H1 (cell line): ENCODE measurements around the gene ANO2.

ENCODE experiments used
- CEBPB ChIP-seq: IDR thresholded peaks from 2 replicates; pipeline ENCODE4 v1.6.1; 2012; ENCODE audit warnings: low read depth, low read length
- EZH2 ChIP-seq: fragments of 200-600 bp; sonication (generic); IDR thresholded peaks from 2 replicates; pipeline ENCODE4 v1.7.1; 2012; ENCODE audit warnings: low read depth, mild to moderate bottlenecking, moderate library complexity, low read length, inconsistent platforms; ENCODE audit not compliant: severe bottlenecking
- JUN ChIP-seq: IDR thresholded peaks from 2 replicates; pipeline ENCODE4 v1.6.1; 2011; ENCODE audit warnings: low read depth, mild to moderate bottlenecking, improper control_type of control experiment, low read length
- POLR2A ChIP-seq, 2 experiments: IDR thresholded peaks; 1 replicate in 1 of 2; 2 replicates in 1 of 2; pipeline ENCODE4 v1.6.1; 2011; ENCODE audit warnings: low read depth in 2 of 2, low read length in 2 of 2, mild to moderate bottlenecking in 2 of 2; ENCODE audit errors: control extremely low read depth in 1 of 2
- POLR2AphosphoS5 ChIP-seq: IDR thresholded peaks from 2 replicates; pipeline ENCODE4 v1.6.1; 2011; ENCODE audit warnings: low read depth, low read length
- SRF ChIP-seq: IDR thresholded peaks from 2 replicates; pipeline ENCODE4 v1.6.1; 2011; ENCODE audit warnings: mild to moderate bottlenecking, low read depth, low read length, moderate library complexity
- YY1 ChIP-seq: IDR thresholded peaks from 2 replicates; pipeline ENCODE4 v1.6.1; 2011; ENCODE audit warnings: low read depth, mild to moderate bottlenecking, low read length
- TF ChIP-seq, protein P1 (sequence below), 3 experiments: IDR thresholded peaks; 1 replicate in 2 of 3; 2 replicates in 1 of 3; pipeline versions ENCODE4 v1.5.1 to v1.6.1; 2011; ENCODE audit warnings: low read length in 3 of 3, mild to moderate bottlenecking in 3 of 3, inconsistent platforms in 2 of 3, low read depth in 1 of 3, moderate library complexity in 1 of 3; ENCODE audit not compliant: insufficient read depth in 1 of 3; ENCODE audit errors: control extremely low read depth in 1 of 3

DNA sequence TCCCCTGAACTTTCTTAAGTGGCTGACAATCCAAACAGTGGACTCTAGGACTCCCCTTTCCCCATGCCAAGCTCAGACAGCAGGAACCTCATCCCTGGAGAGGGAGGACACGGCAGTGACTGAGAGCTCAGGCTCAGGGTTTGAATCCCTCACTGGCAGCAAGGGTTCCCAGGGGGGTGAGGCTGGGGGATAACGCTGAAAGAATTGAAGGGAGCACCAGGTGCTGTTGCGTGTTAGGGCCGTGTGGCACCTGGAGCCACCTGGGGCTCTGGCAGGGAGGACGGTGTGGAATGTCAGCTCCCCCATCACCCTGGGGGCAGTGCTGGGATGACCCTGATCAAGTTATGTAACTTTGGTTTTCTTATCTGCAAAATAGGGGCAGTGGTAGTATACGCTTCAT, 40.1 kb downstream of the ANO2 start:
- TF ChIP-seq, protein P1, sequence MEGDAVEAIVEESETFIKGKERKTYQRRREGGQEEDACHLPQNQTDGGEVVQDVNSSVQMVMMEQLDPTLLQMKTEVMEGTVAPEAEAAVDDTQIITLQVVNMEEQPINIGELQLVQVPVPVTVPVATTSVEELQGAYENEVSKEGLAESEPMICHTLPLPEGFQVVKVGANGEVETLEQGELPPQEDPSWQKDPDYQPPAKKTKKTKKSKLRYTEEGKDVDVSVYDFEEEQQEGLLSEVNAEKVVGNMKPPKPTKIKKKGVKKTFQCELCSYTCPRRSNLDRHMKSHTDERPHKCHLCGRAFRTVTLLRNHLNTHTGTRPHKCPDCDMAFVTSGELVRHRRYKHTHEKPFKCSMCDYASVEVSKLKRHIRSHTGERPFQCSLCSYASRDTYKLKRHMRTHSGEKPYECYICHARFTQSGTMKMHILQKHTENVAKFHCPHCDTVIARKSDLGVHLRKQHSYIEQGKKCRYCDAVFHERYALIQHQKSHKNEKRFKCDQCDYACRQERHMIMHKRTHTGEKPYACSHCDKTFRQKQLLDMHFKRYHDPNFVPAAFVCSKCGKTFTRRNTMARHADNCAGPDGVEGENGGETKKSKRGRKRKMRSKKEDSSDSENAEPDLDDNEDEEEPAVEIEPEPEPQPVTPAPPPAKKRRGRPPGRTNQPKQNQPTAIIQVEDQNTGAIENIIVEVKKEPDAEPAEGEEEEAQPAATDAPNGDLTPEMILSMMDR (IDR thresholded peaks at IDR 0.05; ENCODE audit: control extremely low read depth in 1 of 3, insufficient read depth in 1 of 3, low read depth in 1 of 3, low read length in 3 of 3), result no peak
- TF ChIP-seq POLR2AphosphoS5 (no peak), POLR2A (IDR thresholded peaks at IDR 0.05; ENCODE audit: control extremely low read depth in 1 of 2, low read depth in 2 of 2, low read length in 2 of 2) (no peak), CEBPB (no peak), EZH2 (no peak), JUN (no peak), YY1 (no peak), SRF (no peak)
